ENCODE data around the gene SLCO3A1. TPM values are rescaled to one million over a fixed set of nuclear protein-coding genes. Genes with fewer than 3 reads are reported as not detected.

Gene SLCO3A1
- total RNA-seq, 2 experiments from 2014 or later, result 29.5 to 30.4 TPM

DNA sequence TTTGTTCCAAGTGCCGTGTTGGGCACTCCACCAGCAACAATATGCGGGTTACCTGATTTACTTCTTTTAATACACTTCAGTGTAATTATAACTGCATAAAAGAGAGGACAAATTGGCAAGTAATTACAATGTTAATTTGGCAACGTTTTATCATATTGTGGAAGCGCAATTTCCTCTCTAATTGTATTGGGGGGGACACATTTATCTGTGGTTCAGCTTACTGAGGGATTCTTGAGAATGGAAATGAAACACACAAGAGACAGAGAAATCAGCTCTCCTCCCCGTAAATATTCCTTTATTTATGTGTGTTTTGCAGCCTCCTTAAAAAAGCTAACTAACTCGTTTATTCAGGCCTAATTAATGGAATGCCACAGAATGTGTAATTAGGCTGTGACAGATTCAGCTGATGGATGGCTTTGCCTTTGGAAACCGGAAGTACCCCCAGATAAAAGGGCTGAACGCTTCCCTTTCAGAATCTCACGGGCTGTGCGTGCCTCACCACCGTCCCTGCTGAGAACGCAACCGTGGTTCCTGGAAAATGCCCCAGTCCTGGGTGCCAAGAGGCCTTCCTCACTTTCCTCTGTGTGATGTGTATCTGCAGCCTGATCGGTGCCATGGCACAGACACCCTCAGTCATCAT is 293.1 kb downstream of the SLCO3A1 start:
- Histone ChIP-seq H3K4me3 (ENCODE audit: low read length) (no peak overlapping the region), H3K36me3 (ENCODE audit: insufficient read depth, low read length) (peaks cover 38% of the 10 kb centered on the region), H3K9me3 (ENCODE audit: control insufficient read depth in 1 of 2, insufficient read depth in 1 of 2, low read length in 2 of 2) (no peaks in the 10 kb centered on the region), H3K27me3 (ENCODE audit: control insufficient read depth in 1 of 2, insufficient read depth in 2 of 2, low read length in 2 of 2) (no peaks in the 10 kb centered on the region), H3K4me1 (ENCODE audit: insufficient read depth, low read length) (no peaks in the 10 kb centered on the region), H3K27ac (ENCODE audit: low read depth in 1 of 2, low read length in 2 of 2) (no peak overlapping the region)
- Mint-ChIP-seq H3K27me3 (no peaks in the 10 kb centered on the region), H3K4me1 (ENCODE audit: low read depth) (no peaks in the 10 kb centered on the region), H3K36me3 (ENCODE audit: low read depth) (peaks cover 88% of the 10 kb centered on the region), H3K27ac (no peak overlapping the region), H3K9me3 (no peaks in the 10 kb centered on the region), H3K4me3 (no peak overlapping the region)
- ChIA-PET CTCF (no interaction called here), POLR2A (no interaction called here)
- intact Hi-C loops (cut with DNase I, micrococcal nuclease), result no loop called here
- no peak for TF ChIP-seq CTCF (IDR thresholded peaks at IDR 0.05)
- ATAC-seq (ENCODE audit: poor library complexity) (no peak), DNase-seq (no peak)

GRCh38 chr15:92149029-92149428 is 295.5 kb downstream of the SLCO3A1 start:
- intact Hi-C loops (cut with DNase I, micrococcal nuclease), result no loop called here
- Histone ChIP-seq H3K4me1 (ENCODE audit: insufficient read depth, low read length) (no peaks in the 10 kb centered on the region), H3K4me3 (ENCODE audit: low read length) (no peak overlapping the region), H3K36me3 (ENCODE audit: insufficient read depth, low read length) (peaks cover 55% of the 10 kb centered on the region), H3K9me3 (ENCODE audit: control insufficient read depth in 1 of 2, insufficient read depth in 1 of 2, low read length in 2 of 2) (no peaks in the 10 kb centered on the region), H3K27ac (ENCODE audit: low read depth in 1 of 2, low read length in 2 of 2) (no peak overlapping the region), H3K27me3 (ENCODE audit: control insufficient read depth in 1 of 2, insufficient read depth in 2 of 2, low read length in 2 of 2) (no peaks in the 10 kb centered on the region)
- ChIA-PET CTCF (no interaction called here), POLR2A (no interaction called here)
- Mint-ChIP-seq H3K9me3 (no peaks in the 10 kb centered on the region), H3K27me3 (no peaks in the 10 kb centered on the region), H3K27ac (no peak overlapping the region), H3K4me1 (ENCODE audit: low read depth) (no peaks in the 10 kb centered on the region), H3K4me3 (no peak overlapping the region), H3K36me3 (ENCODE audit: low read depth) (peaks cover 96% of the 10 kb centered on the region)
- DNase-seq (no peak), ATAC-seq (ENCODE audit: poor library complexity) (no peak)
- TF ChIP-seq CTCF (IDR thresholded peaks at IDR 0.05), result no peak

- Histone ChIP-seq H3K36me3 (ENCODE audit: insufficient read depth, low read length) (peaks cover 57% of the 10 kb centered on the region), H3K4me3 (ENCODE audit: low read length) (no peak overlapping the region), H3K4me1 (ENCODE audit: insufficient read depth, low read length) (no peaks in the 10 kb centered on the region), H3K27me3 (ENCODE audit: control insufficient read depth in 1 of 2, insufficient read depth in 2 of 2, low read length in 2 of 2) (no peaks in the 10 kb centered on the region), H3K9me3 (ENCODE audit: control insufficient read depth in 1 of 2, insufficient read depth in 1 of 2, low read length in 2 of 2) (no peaks in the 10 kb centered on the region), H3K27ac (ENCODE audit: low read depth in 1 of 2, low read length in 2 of 2) (no peak overlapping the region)
- Mint-ChIP-seq H3K9me3 (no peaks in the 10 kb centered on the region), H3K4me3 (no peak overlapping the region), H3K27me3 (no peaks in the 10 kb centered on the region), H3K27ac (no peak overlapping the region), H3K4me1 (ENCODE audit: low read depth) (no peaks in the 10 kb centered on the region), H3K36me3 (ENCODE audit: low read depth) (peaks cover 96% of the 10 kb centered on the region)
- ChIA-PET CTCF (no interaction called here), POLR2A (no interaction called here)
- intact Hi-C loops (cut with DNase I, micrococcal nuclease), result no loop called here
- DNase-seq, result no peak
- no peak for ATAC-seq (ENCODE audit: poor library complexity)
- TF ChIP-seq CTCF (IDR thresholded peaks at IDR 0.05), result no peak
Measured at GRCh38 chr15:92149465-92149864, 296.0 kb downstream of the SLCO3A1 start.

Measured in CD4-positive, alpha-beta T cell (primary cell).